B cell (primary cell): ENCODE results near the gene TFG. TPM values are rescaled to one million over a fixed set of nuclear protein-coding genes. Genes with fewer than 3 reads are reported as not detected.

ENCODE experiments used
- ATAC-seq: fragments of 200-7000 bp; cut with Tn5 transposase; one replicate; pipeline ENCODE4 v1.10.0; 2021; ENCODE audit warnings: low read depth, mild to moderate bottlenecking, moderate number of reproducible peaks, moderate library complexity
- CTCF ChIA-PET: fragments of 350-600 bp; sonication (Branson Sonifier 250); formaldehyde crosslinking; loops from one replicate; lab custom pipeline; 2021; ENCODE audit warnings: antibody characterized with exemption, inconsistent platforms; lab: Charles Lee
- POLR2A ChIA-PET: fragments of 350-600 bp; sonication (Branson Sonifier 250); formaldehyde crosslinking; loops from one replicate; lab custom pipeline; 2021; ENCODE audit warnings: antibody characterized with exemption; lab: Charles Lee
- DNase-seq: peaks from one replicate; pipeline ENCODE4 v3.0.0; 2013
- H2AFZ ChIP-seq: 2 replicates; pipeline ENCODE4 v1.6.1; 2012; ENCODE audit warnings: mild to moderate bottlenecking, low read depth, low read length; ENCODE audit not compliant: insufficient read depth, poor library complexity, severe bottlenecking
- H3K27ac ChIP-seq, 2 donors: 1 replicate in 1 of 2; 2 replicates in 1 of 2; pipeline ENCODE4 v1.5.1; 2012 to 2013; ENCODE audit warnings: low read length in 2 of 2, mild to moderate bottlenecking in 2 of 2, moderate library complexity in 1 of 2
- H3K27me3 ChIP-seq, 4 experiments: fragments of 200-600 bp in 1 of 4; sonication (generic) in 1 of 4; replicated peaks in 1 of 4; 1 replicate in 2 of 4; 2 replicates in 2 of 4; pipeline versions ENCODE4 v1.6.1 to v1.7.0; 2013 to 2016; ENCODE audit warnings: low read length in 3 of 4, mild to moderate bottlenecking in 2 of 4, mixed read lengths in 1 of 4, moderate library complexity in 1 of 4; ENCODE audit not compliant: insufficient read depth in 4 of 4, control insufficient read depth in 3 of 4; ENCODE audit errors: control extremely low read depth in 1 of 4
- H3K36me3 ChIP-seq, 2 experiments: replicated peaks in 1 of 2; 1 replicate in 1 of 2; 2 replicates in 1 of 2; pipeline versions ENCODE4 v1.6.1 to v1.7.1; 2013; ENCODE audit warnings: low read length in 1 of 2; ENCODE audit not compliant: insufficient read depth in 2 of 2, control insufficient read depth in 1 of 2; ENCODE audit errors: control extremely low read depth in 1 of 2, extremely low read depth in 1 of 2
- H3K4me1 ChIP-seq, 2 donors: fragments of 200-600 bp in 1 of 2; sonication (generic) in 1 of 2; 1 replicate in 1 of 2; 2 replicates in 1 of 2; pipeline versions ENCODE4 v1.5.1 to v1.6.1; 2013 to 2017; ENCODE audit warnings: low read length in 2 of 2; ENCODE audit not compliant: control insufficient read depth in 2 of 2, insufficient read depth in 2 of 2
- H3K4me2 ChIP-seq: replicated peaks from 2 replicates; pipeline ENCODE3; 2012; ENCODE audit warnings: mild to moderate bottlenecking, low read depth, low read length; ENCODE audit not compliant: poor library complexity, severe bottlenecking
- H3K4me3 ChIP-seq, 5 experiments: fragments of 200-600 bp in 1 of 5; sonication (generic) in 1 of 5; 1 replicate in 3 of 5; 2 replicates in 2 of 5; pipeline versions ENCODE4 v1.5.1 to v1.7.0; 2011 to 2016; ENCODE audit warnings: low read length in 4 of 5, mild to moderate bottlenecking in 4 of 5, low read depth in 2 of 5, control low read depth in 1 of 5, moderate library complexity in 1 of 5; ENCODE audit not compliant: insufficient read depth in 1 of 5; ENCODE audit errors: control extremely low read depth in 1 of 5, extremely low read depth in 1 of 5
- H3K79me2 ChIP-seq: fragments of 200-600 bp; sonication (generic); one replicate; pipeline ENCODE4 v1.6.0; 2016; ENCODE audit warnings: low read length; ENCODE audit not compliant: control insufficient read depth, insufficient read depth
- H3K9ac ChIP-seq: fragments of 200-600 bp; sonication (generic); 2 replicates; pipeline ENCODE4 v1.6.1; 2017; ENCODE audit warnings: mild to moderate bottlenecking, low read length, moderate library complexity
- H3K9me3 ChIP-seq, 3 donors: one replicate each; pipeline versions ENCODE4 v1.6.1 to v1.7.1; 2013; ENCODE audit warnings: low read length in 2 of 3; ENCODE audit not compliant: control insufficient read depth in 2 of 3, insufficient read depth in 1 of 3; ENCODE audit errors: control extremely low read depth in 1 of 3
- H4K20me1 ChIP-seq: 2 replicates; pipeline ENCODE4 v1.6.0; 2012; ENCODE audit warnings: mild to moderate bottlenecking, low read length; ENCODE audit not compliant: insufficient read depth, control insufficient read depth, poor library complexity, severe bottlenecking
- H3K27ac Mint-ChIP-seq: one replicate; pipeline ENCODE4 v1.8.0; 2021; ENCODE audit warnings: mixed read lengths
- H3K27me3 Mint-ChIP-seq: one replicate; pipeline ENCODE4 v1.8.0; 2021; ENCODE audit warnings: mixed read lengths
- H3K4me1 Mint-ChIP-seq: one replicate; pipeline ENCODE4 v1.8.0; 2021; ENCODE audit warnings: mixed read lengths
- H3K4me3 Mint-ChIP-seq: one replicate; pipeline ENCODE4 v1.8.0; 2021; ENCODE audit warnings: mixed read lengths
- H3K9me3 Mint-ChIP-seq: one replicate; pipeline ENCODE4 v1.8.0; 2022; ENCODE audit warnings: mixed read lengths; ENCODE audit not compliant: insufficient read depth
- EZH2 ChIP-seq: IDR thresholded peaks from 2 replicates; pipeline ENCODE4 v1.6.1; 2012; ENCODE audit warnings: borderline replicate concordance, low read depth, mild to moderate bottlenecking, moderate library complexity, low read length; ENCODE audit not compliant: insufficient read depth, poor library complexity, severe bottlenecking
- WGBS: methylation state at CpG from one replicate; pipeline ENCODE4 v1.1.5; 2013; ENCODE audit warnings: missing lambda C conversion rate; ENCODE audit not compliant: insufficient coverage; 5-methylcytosine and 5-hydroxymethylcytosine counted together
- intact Hi-C: fragments of 100-400 bp; cut with micrococcal nuclease; formaldehyde crosslinking; loops from one replicate; pipeline ENCODE4 v1.10.0; 2022
- polyA plus RNA-seq: library from polyadenylated mRNA; depleted of rRNA; stranded (reverse); fragments of >200 nt; gene quantifications from 2 replicates; pipeline ENCODE4 v1.2.3, GENCODE V29; 2012
- total RNA-seq, 2 donors: library from RNA; stranded (reverse); fragments of 120-200 nt in 1 of 2; gene quantifications; 1 replicate in 1 of 2; 2 replicates in 1 of 2; pipeline versions ENCODE4 v1.2.3 to v1.2.4, GENCODE V29; 2013 to 2022
- TF ChIP-seq, protein P1 (sequence below): fragments of 200-600 bp; IDR thresholded peaks from one replicate; pipeline ENCODE4 v1.8.0; 2022; ENCODE audit warnings: antibody characterized with exemption, mild to moderate bottlenecking

The TFG gene
- total and polyA plus RNA-seq, 2 donors (not counting 1 experiment from before 2014, with no cell fraction given): 40.3 to 44.0 TPM

DNA sequence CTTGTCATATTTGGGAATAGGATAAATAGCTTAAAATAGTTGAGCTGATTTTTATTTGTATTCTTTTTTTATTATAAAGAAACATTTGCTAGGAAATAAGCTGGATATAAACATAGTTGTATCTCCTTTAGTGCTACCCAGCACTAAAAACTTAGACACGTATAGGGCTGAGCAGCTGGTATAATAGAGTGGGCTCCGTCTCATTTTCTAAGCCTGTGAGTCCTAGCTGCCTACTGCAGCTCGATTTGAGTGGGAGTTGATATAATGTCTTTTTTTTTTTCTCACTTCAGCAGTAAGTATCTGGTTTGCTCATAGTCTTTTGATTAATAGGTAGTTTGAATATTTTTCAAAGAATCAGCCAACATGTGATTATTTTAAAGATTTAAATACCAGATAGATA, 34.2 kb downstream of the TFG start:
- WGBS: no CpG with 5 or more reads among the region's 3 CpGs
- peaks cover 4 to 69% of the 10 kb centered on the region in 2 experiments for H3K36me3 ChIP-seq
- H3K27me3 ChIP-seq: no peaks in the 10 kb centered on the region
- H3K27me3 Mint-ChIP-seq: no peaks in the 10 kb centered on the region
- H3K9me3 Mint-ChIP-seq: no peaks in the 10 kb centered on the region
- H2AFZ ChIP-seq: no peak overlapping the region
- H3K4me1 ChIP-seq: no peaks in the 10 kb centered on the region
- no peak overlapping the region for H3K4me2 ChIP-seq
- H3K9me3 ChIP-seq: no peaks in the 10 kb centered on the region
- POLR2A ChIA-PET: no interaction called here
- H3K4me3 ChIP-seq: no peak overlapping the region
- no peaks in the 10 kb centered on the region for H3K4me1 Mint-ChIP-seq
- H3K4me3 Mint-ChIP-seq: no peak overlapping the region
- peaks cover 5% of the 10 kb centered on the region for H4K20me1 ChIP-seq
- DNase-seq: no peak
- intact Hi-C loops: no loop called here
- H3K9ac ChIP-seq: no peak overlapping the region
- H3K27ac Mint-ChIP-seq: no peak overlapping the region
- no peaks in the 10 kb centered on the region for H3K79me2 ChIP-seq
- no peak for ATAC-seq
- TF ChIP-seq EZH2: no peak
- TF ChIP-seq, protein P1, sequence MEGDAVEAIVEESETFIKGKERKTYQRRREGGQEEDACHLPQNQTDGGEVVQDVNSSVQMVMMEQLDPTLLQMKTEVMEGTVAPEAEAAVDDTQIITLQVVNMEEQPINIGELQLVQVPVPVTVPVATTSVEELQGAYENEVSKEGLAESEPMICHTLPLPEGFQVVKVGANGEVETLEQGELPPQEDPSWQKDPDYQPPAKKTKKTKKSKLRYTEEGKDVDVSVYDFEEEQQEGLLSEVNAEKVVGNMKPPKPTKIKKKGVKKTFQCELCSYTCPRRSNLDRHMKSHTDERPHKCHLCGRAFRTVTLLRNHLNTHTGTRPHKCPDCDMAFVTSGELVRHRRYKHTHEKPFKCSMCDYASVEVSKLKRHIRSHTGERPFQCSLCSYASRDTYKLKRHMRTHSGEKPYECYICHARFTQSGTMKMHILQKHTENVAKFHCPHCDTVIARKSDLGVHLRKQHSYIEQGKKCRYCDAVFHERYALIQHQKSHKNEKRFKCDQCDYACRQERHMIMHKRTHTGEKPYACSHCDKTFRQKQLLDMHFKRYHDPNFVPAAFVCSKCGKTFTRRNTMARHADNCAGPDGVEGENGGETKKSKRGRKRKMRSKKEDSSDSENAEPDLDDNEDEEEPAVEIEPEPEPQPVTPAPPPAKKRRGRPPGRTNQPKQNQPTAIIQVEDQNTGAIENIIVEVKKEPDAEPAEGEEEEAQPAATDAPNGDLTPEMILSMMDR: no peak
- H3K27ac ChIP-seq: no peak overlapping the region
- CTCF ChIA-PET: no interaction called here

DNA sequence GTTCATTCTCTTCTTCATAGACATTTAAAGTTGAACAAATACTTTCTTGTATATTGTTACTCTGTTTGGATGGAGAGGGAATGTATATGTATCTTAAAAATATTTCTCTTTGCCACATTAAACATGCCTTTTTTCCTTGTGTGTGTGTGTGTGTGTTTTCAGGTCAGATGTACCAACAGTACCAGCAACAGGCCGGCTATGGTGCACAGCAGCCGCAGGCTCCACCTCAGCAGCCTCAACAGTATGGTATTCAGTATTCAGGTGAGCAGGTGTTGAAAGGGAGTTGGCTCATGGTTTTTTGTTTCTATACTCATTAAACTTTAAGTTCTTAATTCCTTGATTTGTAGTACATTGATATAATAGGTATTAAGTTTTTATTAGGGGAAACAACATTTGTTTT, 35.4 kb downstream of the TFG start:
- no CpG with 5 or more reads among the region's 2 CpGs for WGBS

More for the DNA sequence above, 35.4 kb downstream of the TFG start:
- H3K9ac ChIP-seq: no peak overlapping the region
- H3K36me3 ChIP-seq: peaks cover 4 to 70% of the 10 kb centered on the region in 2 experiments
- no peaks in the 10 kb centered on the region for H3K9me3 ChIP-seq
- Mint-ChIP-seq H3K4me1 (no peaks in the 10 kb centered on the region), H3K9me3 (no peaks in the 10 kb centered on the region), H3K4me3 (no peak overlapping the region), H3K27ac (no peak overlapping the region), H3K27me3 (no peaks in the 10 kb centered on the region)
- no peak overlapping the region for H3K4me2 ChIP-seq
- H4K20me1 ChIP-seq: peaks cover 5% of the 10 kb centered on the region
- no peak overlapping the region for H2AFZ ChIP-seq
- ATAC-seq: no peak
- no peaks in the 10 kb centered on the region for H3K79me2 ChIP-seq
- no peak overlapping the region for H3K27ac ChIP-seq
- DNase-seq: no peak
- no peaks in the 10 kb centered on the region for H3K4me1 ChIP-seq
- POLR2A ChIA-PET: no interaction called here
- TF ChIP-seq, protein P1: no peak
- no peak for TF ChIP-seq EZH2
- H3K4me3 ChIP-seq: no peak overlapping the region
- CTCF ChIA-PET: no interaction called here
- no peaks in the 10 kb centered on the region for H3K27me3 ChIP-seq
- intact Hi-C loops: no loop called here
